Mammary epithelial cell (primary cell): Measurements from ENCODE around the gene MED15.

ENCODE experiments used
- EZH2 ChIP-seq: IDR thresholded peaks from 2 replicates; pipeline ENCODE4 v1.6.1; 2012; ENCODE audit warnings: low read length, inconsistent platforms, borderline replicate concordance
- TF ChIP-seq, protein P1 (sequence below), 2 donors: IDR thresholded peaks in 1 of 2; conservative IDR thresholded peaks in 1 of 2; 2 replicates each; pipeline ENCODE4 v1.5.1; 2011 to 2012; ENCODE audit warnings: inconsistent platforms in 2 of 2, low read length in 2 of 2, mild to moderate bottlenecking in 2 of 2, control low read depth in 1 of 2, low read depth in 1 of 2; ENCODE audit not compliant: insufficient read depth in 1 of 2; ENCODE audit errors: extremely low read depth in 1 of 2

DNA sequence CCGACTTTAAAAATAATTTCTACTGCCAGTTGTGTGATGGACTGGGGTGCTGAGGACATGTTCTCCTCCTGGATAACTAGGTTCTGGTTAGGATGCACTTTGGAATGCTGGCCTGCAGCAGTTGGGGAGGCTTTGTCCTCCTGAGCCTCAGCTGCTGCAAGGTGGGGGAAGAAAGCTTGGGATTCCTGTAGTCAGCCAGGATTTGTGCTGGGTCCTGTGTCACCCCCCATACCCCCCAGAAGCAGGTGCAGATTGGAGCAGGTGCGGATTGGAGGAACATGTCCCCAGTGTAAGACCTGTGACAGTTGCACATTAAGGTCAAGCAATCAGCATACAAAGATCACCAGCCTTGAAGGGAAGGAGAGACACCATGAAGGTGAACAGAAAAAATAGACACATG is 51.1 kb downstream of the MED15 start:
- TF ChIP-seq, protein P1, sequence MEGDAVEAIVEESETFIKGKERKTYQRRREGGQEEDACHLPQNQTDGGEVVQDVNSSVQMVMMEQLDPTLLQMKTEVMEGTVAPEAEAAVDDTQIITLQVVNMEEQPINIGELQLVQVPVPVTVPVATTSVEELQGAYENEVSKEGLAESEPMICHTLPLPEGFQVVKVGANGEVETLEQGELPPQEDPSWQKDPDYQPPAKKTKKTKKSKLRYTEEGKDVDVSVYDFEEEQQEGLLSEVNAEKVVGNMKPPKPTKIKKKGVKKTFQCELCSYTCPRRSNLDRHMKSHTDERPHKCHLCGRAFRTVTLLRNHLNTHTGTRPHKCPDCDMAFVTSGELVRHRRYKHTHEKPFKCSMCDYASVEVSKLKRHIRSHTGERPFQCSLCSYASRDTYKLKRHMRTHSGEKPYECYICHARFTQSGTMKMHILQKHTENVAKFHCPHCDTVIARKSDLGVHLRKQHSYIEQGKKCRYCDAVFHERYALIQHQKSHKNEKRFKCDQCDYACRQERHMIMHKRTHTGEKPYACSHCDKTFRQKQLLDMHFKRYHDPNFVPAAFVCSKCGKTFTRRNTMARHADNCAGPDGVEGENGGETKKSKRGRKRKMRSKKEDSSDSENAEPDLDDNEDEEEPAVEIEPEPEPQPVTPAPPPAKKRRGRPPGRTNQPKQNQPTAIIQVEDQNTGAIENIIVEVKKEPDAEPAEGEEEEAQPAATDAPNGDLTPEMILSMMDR (conservative IDR thresholded peaks at IDR 0.05 in 1 of 2, IDR thresholded peaks at IDR 0.05 in 1 of 2; ENCODE audit: extremely low read depth in 1 of 2, insufficient read depth in 1 of 2, low read depth in 1 of 2, low read length in 2 of 2): no peak
- no peak for TF ChIP-seq EZH2
